H9 (cell line): ENCODE results near the gene COL4A2. TPM values are rescaled to one million over a fixed set of nuclear protein-coding genes. Genes with fewer than 3 reads are reported as not detected.

Experiments
- DNase-seq: peaks from one replicate; pipeline ENCODE4 v3.0.0-alpha.2; 2017
- H2AFZ ChIP-seq: one replicate; pipeline ENCODE4 v1.6.1; 2013; ENCODE audit warnings: mild to moderate bottlenecking, low read length, control low read depth, moderate library complexity
- H2AK5ac ChIP-seq: 2 replicates; pipeline ENCODE4 v1.6.1; 2013; ENCODE audit warnings: low read length, control low read depth, mixed read lengths; ENCODE audit not compliant: insufficient read length
- H2BK120ac ChIP-seq: one replicate; pipeline ENCODE4 v1.6.1; 2013; ENCODE audit warnings: low read depth, mild to moderate bottlenecking, low read length, control low read depth, inconsistent platforms; ENCODE audit not compliant: poor library complexity, severe bottlenecking
- H2BK12ac ChIP-seq: 2 replicates; pipeline ENCODE4 v1.6.1; 2013; ENCODE audit warnings: low read length, control low read depth, mixed read lengths, low read depth; ENCODE audit not compliant: insufficient read length
- H2BK15ac ChIP-seq: 2 replicates; pipeline ENCODE4 v1.6.1; 2013; ENCODE audit warnings: low read depth, low read length, control low read depth
- H2BK20ac ChIP-seq: one replicate; pipeline ENCODE4 v1.6.1; 2013; ENCODE audit warnings: low read depth, mild to moderate bottlenecking, low read length, control low read depth, inconsistent platforms; ENCODE audit not compliant: poor library complexity, severe bottlenecking
- H2BK5ac ChIP-seq: 2 replicates; pipeline ENCODE4 v1.6.1; 2013; ENCODE audit warnings: low read length, control low read depth, mixed read lengths; ENCODE audit not compliant: insufficient read length
- H3K14ac ChIP-seq: 2 replicates; pipeline ENCODE4 v1.6.1; 2013; ENCODE audit warnings: low read length, control low read depth; ENCODE audit not compliant: insufficient read depth
- H3K18ac ChIP-seq: 2 replicates; pipeline ENCODE4 v1.6.1; 2013; ENCODE audit warnings: low read depth, mild to moderate bottlenecking, mixed read lengths, low read length, control low read depth; ENCODE audit not compliant: insufficient read length
- H3K23ac ChIP-seq: 2 replicates; pipeline ENCODE4 v1.6.1; 2013; ENCODE audit warnings: low read length, control low read depth, mixed read lengths, low read depth; ENCODE audit not compliant: insufficient read length
- H3K23me2 ChIP-seq: 2 replicates; pipeline ENCODE4 v1.6.1; 2013; ENCODE audit warnings: low read depth, mild to moderate bottlenecking, mixed read lengths, low read length, control low read depth; ENCODE audit not compliant: insufficient read length, poor library complexity, severe bottlenecking
- H3K27ac ChIP-seq: 2 replicates; pipeline ENCODE4 v1.5.1; 2013; ENCODE audit warnings: low read length, control low read depth, mixed read lengths, low read depth; ENCODE audit not compliant: insufficient read length
- H3K27me3 ChIP-seq: 2 replicates; pipeline ENCODE4 v1.6.1; 2013; ENCODE audit warnings: low read length, control low read depth, inconsistent platforms; ENCODE audit not compliant: insufficient read depth
- H3K4ac ChIP-seq: 2 replicates; pipeline ENCODE4 v1.6.1; 2013; ENCODE audit warnings: low read depth, mild to moderate bottlenecking, control low read depth, inconsistent platforms, low read length, moderate library complexity
- H3K4me1 ChIP-seq: 2 replicates; pipeline ENCODE4 v1.6.1; 2013; ENCODE audit warnings: low read length, control low read depth, inconsistent platforms; ENCODE audit not compliant: insufficient read depth
- H3K4me2 ChIP-seq: 2 replicates; pipeline ENCODE4 v1.6.1; 2013; ENCODE audit warnings: low read length, control low read depth, mixed read lengths; ENCODE audit not compliant: insufficient read length, insufficient read depth
- H3K56ac ChIP-seq: 2 replicates; pipeline ENCODE4 v1.6.1; 2013; ENCODE audit warnings: low read depth, mild to moderate bottlenecking, mixed read lengths, low read length, control low read depth; ENCODE audit not compliant: insufficient read length
- H3K79me1 ChIP-seq: 2 replicates; pipeline ENCODE4 v1.6.1; 2013; ENCODE audit warnings: low read depth, mild to moderate bottlenecking, moderate library complexity, low read length, control low read depth, inconsistent platforms; ENCODE audit not compliant: insufficient read depth, poor library complexity, severe bottlenecking
- H3K79me2 ChIP-seq: 2 replicates; pipeline ENCODE4 v1.6.1; 2013; ENCODE audit warnings: low read length, control low read depth, inconsistent platforms; ENCODE audit not compliant: insufficient read depth
- H3K9ac ChIP-seq: 2 replicates; pipeline ENCODE4 v1.6.1; 2013; ENCODE audit warnings: low read length, control low read depth, mixed read lengths; ENCODE audit not compliant: insufficient read length; ENCODE audit errors: extremely low read depth
- H3K9me3 ChIP-seq: one replicate; pipeline ENCODE4 v1.6.1; 2013; ENCODE audit warnings: low read depth, low read length, inconsistent platforms; ENCODE audit not compliant: control insufficient read depth
- H3T11ph ChIP-seq: one replicate; pipeline ENCODE4 v1.6.1; 2013; ENCODE audit warnings: mild to moderate bottlenecking, low read length, control low read depth, inconsistent platforms
- H4K20me1 ChIP-seq: one replicate; pipeline ENCODE4 v1.6.1; 2013; ENCODE audit not compliant: control insufficient read depth, insufficient read length, insufficient read depth
- H4K5ac ChIP-seq: 2 replicates; pipeline ENCODE4 v1.6.1; 2013; ENCODE audit warnings: low read depth, mild to moderate bottlenecking, mixed read lengths, low read length, control low read depth; ENCODE audit not compliant: insufficient read length
- H4K8ac ChIP-seq: replicated peaks from 2 replicates; pipeline ENCODE4 v1.6.1; 2013; ENCODE audit warnings: low read length, control low read depth, mixed read lengths, low read depth; ENCODE audit not compliant: insufficient read length
- H4K91ac ChIP-seq: 2 replicates; pipeline ENCODE4 v1.6.1; 2013; ENCODE audit warnings: low read depth, mild to moderate bottlenecking, moderate library complexity, mixed read lengths, low read length, control low read depth; ENCODE audit not compliant: insufficient read length
- H3K27ac Mint-ChIP-seq, 3 experiments: 2 replicates in 2 of 3; 3 replicates in 1 of 3; pipeline ENCODE4 v1.8.0; 2020 to 2021; ENCODE audit warnings: mixed read lengths in 3 of 3, mild to moderate bottlenecking in 1 of 3, moderate library complexity in 1 of 3
- H3K27me3 Mint-ChIP-seq: 2 replicates; pipeline ENCODE4 v1.8.0; 2021; ENCODE audit warnings: low read depth, mild to moderate bottlenecking, moderate library complexity, mixed read lengths
- H3K36me3 Mint-ChIP-seq, 3 experiments: 2 replicates in 2 of 3; 3 replicates in 1 of 3; pipeline ENCODE4 v1.8.0; 2020 to 2021; ENCODE audit warnings: low read depth in 3 of 3, mixed read lengths in 3 of 3; ENCODE audit not compliant: insufficient read depth in 1 of 3
- H3K4me1 Mint-ChIP-seq, 2 experiments: 2 replicates each; pipeline ENCODE4 v1.8.0; 2020; ENCODE audit warnings: mixed read lengths in 2 of 2
- H3K4me3 Mint-ChIP-seq, 2 experiments: 2 replicates in 1 of 2; 3 replicates in 1 of 2; pipeline ENCODE4 v1.8.0; 2020 to 2021; ENCODE audit warnings: mild to moderate bottlenecking in 2 of 2, mixed read lengths in 2 of 2, moderate library complexity in 1 of 2
- H3K9me3 Mint-ChIP-seq, 2 experiments: 2 replicates in 1 of 2; 3 replicates in 1 of 2; pipeline ENCODE4 v1.8.0; 2020; ENCODE audit warnings: mild to moderate bottlenecking in 2 of 2, mixed read lengths in 2 of 2, moderate library complexity in 1 of 2
- CTCF ChIP-seq: fragments of 200-600 bp; sonication (generic); conservative IDR thresholded peaks from 3 replicates; pipeline ENCODE4 v1.8.0; 2021; ENCODE audit warnings: antibody characterized with exemption, mild to moderate bottlenecking
- WGBS: extraction: QIAGEN DNeasy Blood & Tissue Kit; methylation state at CpG from one replicate; pipeline ENCODE4 v1.1.7; 2013; ENCODE audit warnings: missing lambda C conversion rate, low lambda C conversion rate, mixed read lengths; ENCODE audit not compliant: insufficient read length; ENCODE audit errors: extremely low coverage; 5-methylcytosine and 5-hydroxymethylcytosine counted together
- total RNA-seq: library from RNA; stranded (reverse); gene quantifications from 2 replicates; pipeline ENCODE4 v1.2.1, GENCODE V29; 2021

The COL4A2 gene
- total RNA-seq, 1 experiment from 2014 or later, result 76.5 TPM

GRCh38 chr13:110333837-110334236, 26.8 kb downstream of the COL4A2 start:
- TF ChIP-seq CTCF, result no peak
- no peak overlapping the region for H2BK120ac ChIP-seq
- no peak overlapping the region for H3K56ac ChIP-seq
- H3K36me3 Mint-ChIP-seq, result peaks cover 9 to 17% (median 15%) of the 10 kb centered on the region in 3 experiments; a peak in 6 of 7 replicates
- H3K4me1 Mint-ChIP-seq, result peaks cover 40 to 46% of the 10 kb centered on the region in 2 experiments
- no peak for DNase-seq
- no peak overlapping the region for H2BK20ac ChIP-seq
- H4K5ac ChIP-seq, result no peak overlapping the region
- H3K9me3 Mint-ChIP-seq, result no peaks in the 10 kb centered on the region
- H3K4me1 ChIP-seq, result peaks cover 3% of the 10 kb centered on the region; the same call in 1 of the 2 replicates
- no peaks in the 10 kb centered on the region for H4K20me1 ChIP-seq
- no peaks in the 10 kb centered on the region for H3K9me3 ChIP-seq
- H3K27me3 Mint-ChIP-seq, result no peaks in the 10 kb centered on the region
- H3K79me2 ChIP-seq, result no peaks in the 10 kb centered on the region; the same call in 1 of the 2 replicates
- no peak overlapping the region for H3K23ac ChIP-seq
- no peak overlapping the region for H2AK5ac ChIP-seq
- H3K79me1 ChIP-seq, result no peaks in the 10 kb centered on the region
- H3K23me2 ChIP-seq, result no peaks in the 10 kb centered on the region
- no peak overlapping the region for H3K18ac ChIP-seq
- no peak overlapping the region for H3K27ac Mint-ChIP-seq
- no peak overlapping the region; the same call in 1 of the 2 replicates for H2BK15ac ChIP-seq
- no peak overlapping the region for H3K9ac ChIP-seq
- no peak overlapping the region for H2AFZ ChIP-seq
- no peak overlapping the region for H2BK12ac ChIP-seq
- no peak overlapping the region for H3T11ph ChIP-seq
- no CpG with 5 or more reads among the region's 12 CpGs for WGBS
- no peak overlapping the region for H3K14ac ChIP-seq
- H3K27ac ChIP-seq, result no peak overlapping the region
- H4K91ac ChIP-seq, result no peak overlapping the region
- no peaks in the 10 kb centered on the region for H3K27me3 ChIP-seq
- H4K8ac ChIP-seq, result no peak overlapping the region
- H2BK5ac ChIP-seq, result no peak overlapping the region
- no peak overlapping the region for H3K4me3 Mint-ChIP-seq
- H3K4me2 ChIP-seq, result no peak overlapping the region
- H3K4ac ChIP-seq, result no peak overlapping the region
